Neural progenitor cell (in vitro differentiated cells): ENCODE measurements around the gene ZNF598.

Experiments used
- EZH2 ChIP-seq: fragments of 200-600 bp; sonication (generic); IDR thresholded peaks from 2 replicates; pipeline ENCODE4 v1.6.1; 2017; ENCODE audit warnings: antibody characterized with exemption, mild to moderate bottlenecking, moderate library complexity
- TF ChIP-seq, protein P1 (sequence below): fragments of 200-600 bp; sonication (generic); IDR thresholded peaks from 2 replicates; pipeline ENCODE4 v1.5.1; 2017; ENCODE audit warnings: antibody characterized with exemption, mild to moderate bottlenecking

DNA sequence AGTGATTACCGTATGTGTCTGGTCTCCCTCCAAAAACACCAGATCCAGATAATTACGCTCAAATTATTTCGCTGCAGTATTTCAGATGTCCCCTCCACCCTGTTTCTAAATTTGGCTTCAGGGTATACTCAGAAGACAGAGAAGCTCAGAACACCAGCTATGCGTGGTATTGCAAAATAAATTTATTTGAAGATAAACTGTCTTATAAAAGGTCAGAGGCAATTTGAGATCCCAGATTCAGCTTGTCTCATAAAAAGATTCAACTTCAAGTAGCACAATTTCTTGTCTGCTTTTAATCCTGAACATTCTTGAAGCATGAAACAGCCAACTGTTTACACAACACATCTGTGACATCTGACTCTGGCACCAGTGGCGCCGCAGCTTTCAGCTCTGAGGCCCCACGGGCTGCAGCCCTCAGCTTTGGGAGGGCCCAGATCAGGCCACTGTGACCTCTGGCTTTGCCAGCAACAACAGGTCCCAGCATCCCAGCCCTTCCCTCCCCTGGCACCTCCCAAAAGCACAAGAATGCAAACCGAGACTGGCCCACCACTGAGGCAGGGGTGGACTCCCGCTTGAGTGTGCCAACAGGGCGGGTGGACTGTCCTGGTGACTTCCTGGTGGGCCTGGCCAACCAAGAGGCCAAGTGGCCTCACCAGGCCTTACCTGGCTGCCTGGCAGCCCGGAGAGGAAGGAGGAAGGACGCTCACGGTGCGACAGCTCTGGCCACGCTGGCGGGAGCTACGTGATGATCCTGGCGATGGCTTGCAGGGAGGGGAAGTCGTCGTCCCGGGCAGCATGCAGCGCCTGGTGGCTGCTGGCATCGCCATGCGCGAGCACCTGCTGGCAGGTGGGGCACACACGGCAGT is 11.9 kb downstream of the ZNF598 start:
- no peak for TF ChIP-seq EZH2
- TF ChIP-seq, protein P1, sequence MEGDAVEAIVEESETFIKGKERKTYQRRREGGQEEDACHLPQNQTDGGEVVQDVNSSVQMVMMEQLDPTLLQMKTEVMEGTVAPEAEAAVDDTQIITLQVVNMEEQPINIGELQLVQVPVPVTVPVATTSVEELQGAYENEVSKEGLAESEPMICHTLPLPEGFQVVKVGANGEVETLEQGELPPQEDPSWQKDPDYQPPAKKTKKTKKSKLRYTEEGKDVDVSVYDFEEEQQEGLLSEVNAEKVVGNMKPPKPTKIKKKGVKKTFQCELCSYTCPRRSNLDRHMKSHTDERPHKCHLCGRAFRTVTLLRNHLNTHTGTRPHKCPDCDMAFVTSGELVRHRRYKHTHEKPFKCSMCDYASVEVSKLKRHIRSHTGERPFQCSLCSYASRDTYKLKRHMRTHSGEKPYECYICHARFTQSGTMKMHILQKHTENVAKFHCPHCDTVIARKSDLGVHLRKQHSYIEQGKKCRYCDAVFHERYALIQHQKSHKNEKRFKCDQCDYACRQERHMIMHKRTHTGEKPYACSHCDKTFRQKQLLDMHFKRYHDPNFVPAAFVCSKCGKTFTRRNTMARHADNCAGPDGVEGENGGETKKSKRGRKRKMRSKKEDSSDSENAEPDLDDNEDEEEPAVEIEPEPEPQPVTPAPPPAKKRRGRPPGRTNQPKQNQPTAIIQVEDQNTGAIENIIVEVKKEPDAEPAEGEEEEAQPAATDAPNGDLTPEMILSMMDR: no peak
